HG02571 (cell line): ENCODE data around the gene COL13A1.

ENCODE experiments used
- ATAC-seq: cut with Tn5 transposase; IDR thresholded peaks from one replicate; pipeline ENCODE4 v1.9.1; 2021; ENCODE audit warnings: mild to moderate bottlenecking, moderate library complexity; ENCODE audit not compliant: unreplicated experiment

Gene COL13A1

DNA sequence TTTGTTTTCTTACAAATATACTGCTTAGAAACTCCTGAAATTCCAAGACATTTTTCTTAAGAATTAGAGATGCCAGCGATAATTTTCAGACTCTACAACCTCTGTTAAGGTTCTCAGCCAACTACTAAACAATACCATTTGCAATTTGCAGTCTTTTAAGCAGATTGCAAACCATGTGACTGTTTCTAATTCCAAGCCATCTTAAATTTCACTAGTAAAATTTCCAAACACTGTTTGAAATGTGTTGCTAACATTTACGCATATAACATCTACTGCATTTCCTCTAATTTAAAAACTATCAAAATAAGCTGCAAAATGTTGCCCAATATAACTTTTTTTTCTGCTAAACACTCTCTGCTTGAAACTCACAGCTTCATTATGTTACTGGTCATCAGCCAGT, 194.9 kb downstream of the COL13A1 start:
- no peak for ATAC-seq

- no peak for ATAC-seq
Observed at GRCh38 chr10:70000262-70000661, 198.6 kb downstream of the COL13A1 start.

GRCh38 chr10:70007116-70007820, 205.6 kb downstream of the COL13A1 start:
- no peak for ATAC-seq
